Measurements from ENCODE around the gene SMOC2. TPM values are rescaled to one million over a fixed set of nuclear protein-coding genes. Genes with fewer than 3 reads are reported as not detected.

SMOC2 gene
- total and polyA plus RNA-seq, 3 experiments from 2014 or later: not detected

DNA sequence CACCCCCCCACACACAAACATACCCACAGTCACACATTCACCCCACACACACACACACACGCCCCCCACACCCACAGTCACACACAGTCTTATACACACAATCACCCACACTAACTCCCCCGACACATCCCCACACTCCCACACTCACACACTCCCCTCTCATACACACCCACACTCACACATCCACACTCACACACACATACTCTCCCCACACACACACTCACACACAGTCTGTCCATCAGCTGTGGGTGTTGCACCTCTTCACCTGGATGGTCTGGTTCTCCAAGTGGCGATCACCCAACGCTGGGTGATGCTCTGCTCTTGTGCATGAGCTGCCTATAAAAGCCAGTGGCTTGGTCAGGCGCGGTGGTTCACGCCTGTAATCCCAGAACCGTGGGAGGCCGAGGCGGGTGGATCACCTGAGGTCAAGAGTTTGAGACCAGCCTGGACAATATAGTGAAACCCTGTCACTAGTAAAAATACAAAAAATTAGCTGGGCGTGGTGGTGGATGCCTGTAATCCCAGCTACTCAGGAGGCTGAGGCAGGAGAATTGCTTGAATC lies 158.9 kb downstream of the SMOC2 start:
- no peaks in the 10 kb centered on the region for H3K27me3 ChIP-seq (ENCODE audit: insufficient read depth, low read length, poor library complexity, severe bottlenecking)
- Mint-ChIP-seq H3K4me1 (no peaks in the 10 kb centered on the region), H3K27me3 (peaks cover 4 to 18% of the 10 kb centered on the region in 2 donors), H3K36me3 (peaks cover 0 to 2% (median 0%) of the 10 kb centered on the region in 3 donors), H3K4me3 (no peak overlapping the region), H3K27ac (no peak overlapping the region), H3K9me3 (peaks cover 0 to 2% (median 0%) of the 10 kb centered on the region in 5 donors)
- no peaks in the 10 kb centered on the region for H3K4me1 ChIP-seq (ENCODE audit: insufficient read depth, low read length)
- no peak for DNase-seq
- no peak overlapping the region for H3K4me3 ChIP-seq (ENCODE audit: low read length)
- CTCF ChIA-PET: no interaction called here
- H3K9me3 ChIP-seq (ENCODE audit: low read length): no peaks in the 10 kb centered on the region
- no peak overlapping the region for H3K27ac ChIP-seq (ENCODE audit: low read depth, low read length)
- H3K36me3 ChIP-seq (ENCODE audit: insufficient read depth, low read length): no peaks in the 10 kb centered on the region
- POLR2A ChIA-PET: no interaction called here

DNA sequence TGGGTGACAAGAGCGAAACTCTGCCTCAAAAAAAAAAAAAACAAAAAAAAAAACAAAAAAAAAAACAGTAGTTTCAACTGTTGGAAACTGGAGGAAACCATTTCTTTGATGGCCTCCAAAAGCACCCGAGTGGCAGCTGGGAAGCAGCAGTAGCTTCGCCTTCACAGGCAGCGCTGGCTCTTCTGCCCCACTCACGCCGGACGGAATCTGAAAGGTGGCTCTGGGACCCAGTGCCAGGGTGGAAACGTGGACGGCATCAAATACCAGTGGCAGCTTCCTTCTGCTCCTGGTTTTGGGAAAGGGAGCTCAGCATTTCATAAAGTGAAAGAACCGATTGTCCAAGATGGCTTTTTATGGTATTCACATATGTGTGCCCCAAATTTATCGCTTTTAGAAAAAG lies 159.4 kb downstream of the SMOC2 start:
- POLR2A ChIA-PET: no interaction called here

GRCh38 chr6:168601111-168601510 lies 160.1 kb downstream of the SMOC2 start:
- H3K4me1 Mint-ChIP-seq: no peaks in the 10 kb centered on the region
- POLR2A ChIA-PET: no interaction called here
- CTCF ChIA-PET: no interaction called here
- no peak for DNase-seq
- no peak overlapping the region for H3K27ac Mint-ChIP-seq
- peaks cover 4 to 24% of the 10 kb centered on the region in 2 donors for H3K27me3 Mint-ChIP-seq
- H3K4me3 ChIP-seq (ENCODE audit: low read length): no peak overlapping the region
- H3K27ac ChIP-seq (ENCODE audit: low read depth, low read length): no peak overlapping the region
- H3K36me3 ChIP-seq (ENCODE audit: insufficient read depth, low read length): no peaks in the 10 kb centered on the region
- peaks cover 0 to 2% (median 0%) of the 10 kb centered on the region in 5 donors for H3K9me3 Mint-ChIP-seq
- H3K4me3 Mint-ChIP-seq: no peak overlapping the region
- H3K4me1 ChIP-seq (ENCODE audit: insufficient read depth, low read length): no peaks in the 10 kb centered on the region
- H3K27me3 ChIP-seq (ENCODE audit: insufficient read depth, low read length, poor library complexity, severe bottlenecking): no peaks in the 10 kb centered on the region
- H3K9me3 ChIP-seq (ENCODE audit: low read length): no peaks in the 10 kb centered on the region
- peaks cover 0 to 2% (median 0%) of the 10 kb centered on the region in 3 donors for H3K36me3 Mint-ChIP-seq

More for the DNA sequence above, 159.4 kb downstream of the SMOC2 start:
- no peaks in the 10 kb centered on the region for H3K4me1 ChIP-seq (ENCODE audit: insufficient read depth, low read length)
- H3K27ac ChIP-seq (ENCODE audit: low read depth, low read length): no peak overlapping the region
- Mint-ChIP-seq H3K9me3 (peaks cover 0 to 2% (median 0%) of the 10 kb centered on the region in 5 donors), H3K27ac (no peak overlapping the region), H3K4me1 (no peaks in the 10 kb centered on the region), H3K36me3 (peaks cover 0 to 2% (median 0%) of the 10 kb centered on the region in 3 donors), H3K27me3 (peaks cover 4 to 21% of the 10 kb centered on the region in 2 donors), H3K4me3 (no peak overlapping the region)
- no peak for DNase-seq
- H3K36me3 ChIP-seq (ENCODE audit: insufficient read depth, low read length): no peaks in the 10 kb centered on the region
- no peak overlapping the region for H3K4me3 ChIP-seq (ENCODE audit: low read length)
- H3K9me3 ChIP-seq (ENCODE audit: low read length): no peaks in the 10 kb centered on the region
- no peaks in the 10 kb centered on the region for H3K27me3 ChIP-seq (ENCODE audit: insufficient read depth, low read length, poor library complexity, severe bottlenecking)
- CTCF ChIA-PET: no interaction called here

GRCh38 chr6:168601546-168601945 lies 160.6 kb downstream of the SMOC2 start:
- Histone ChIP-seq H3K36me3 (ENCODE audit: insufficient read depth, low read length) (no peaks in the 10 kb centered on the region), H3K4me3 (ENCODE audit: low read length) (no peak overlapping the region), H3K27me3 (ENCODE audit: insufficient read depth, low read length, poor library complexity, severe bottlenecking) (no peaks in the 10 kb centered on the region), H3K9me3 (ENCODE audit: low read length) (no peaks in the 10 kb centered on the region), H3K4me1 (ENCODE audit: insufficient read depth, low read length) (no peaks in the 10 kb centered on the region), H3K27ac (ENCODE audit: low read depth, low read length) (no peak overlapping the region)
- Mint-ChIP-seq H3K4me1 (no peaks in the 10 kb centered on the region), H3K27me3 (peaks cover 4 to 24% of the 10 kb centered on the region in 2 donors), H3K27ac (no peak overlapping the region), H3K4me3 (no peak overlapping the region), H3K9me3 (peaks cover 0 to 2% (median 0%) of the 10 kb centered on the region in 5 donors), H3K36me3 (peaks cover 0 to 2% (median 0%) of the 10 kb centered on the region in 3 donors)
- DNase-seq: no peak
- ChIA-PET CTCF (no interaction called here), POLR2A (no interaction called here)

- no peaks in the 10 kb centered on the region for H3K36me3 ChIP-seq (ENCODE audit: insufficient read depth, low read length)
- peaks cover 4 to 24% of the 10 kb centered on the region in 2 donors for H3K27me3 Mint-ChIP-seq
- POLR2A ChIA-PET: no interaction called here
- H3K4me3 Mint-ChIP-seq: no peak overlapping the region
- H3K4me3 ChIP-seq (ENCODE audit: low read length): no peak overlapping the region
- no peak overlapping the region for H3K27ac ChIP-seq (ENCODE audit: low read depth, low read length)
- CTCF ChIA-PET: no interaction called here
- no peaks in the 10 kb centered on the region for H3K4me1 Mint-ChIP-seq
- no peaks in the 10 kb centered on the region for H3K4me1 ChIP-seq (ENCODE audit: insufficient read depth, low read length)
- no peak overlapping the region for H3K27ac Mint-ChIP-seq
- no peaks in the 10 kb centered on the region for H3K27me3 ChIP-seq (ENCODE audit: insufficient read depth, low read length, poor library complexity, severe bottlenecking)
- H3K9me3 Mint-ChIP-seq: peaks cover 0 to 2% (median 0%) of the 10 kb centered on the region in 5 donors
- H3K9me3 ChIP-seq (ENCODE audit: low read length): no peaks in the 10 kb centered on the region
- peaks cover 0 to 2% (median 0%) of the 10 kb centered on the region in 3 donors for H3K36me3 Mint-ChIP-seq
- no peak for DNase-seq
Measured at GRCh38 chr6:168602576-168602975, 161.6 kb downstream of the SMOC2 start.

DNA sequence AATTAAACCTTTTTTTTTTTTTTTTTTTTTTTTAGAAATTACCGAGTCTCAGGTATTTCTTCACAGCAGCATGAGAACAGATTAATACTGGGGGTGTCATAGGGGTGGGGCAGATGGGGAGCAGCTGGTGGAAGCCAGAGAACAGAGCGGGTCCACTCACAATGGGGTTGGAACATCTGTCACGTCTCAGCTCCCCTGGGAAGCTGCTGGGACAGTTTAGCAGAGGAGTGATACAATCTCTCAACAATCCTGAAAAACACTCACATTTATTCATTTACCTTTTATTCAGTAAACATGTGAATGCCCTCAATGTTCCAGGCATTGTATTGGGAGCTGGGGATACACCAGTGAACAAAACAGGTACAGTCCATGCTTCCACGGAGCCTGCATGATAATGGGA lies 162.2 kb downstream of the SMOC2 start:
- peaks cover 0 to 2% (median 0%) of the 10 kb centered on the region in 5 donors for H3K9me3 Mint-ChIP-seq
- H3K36me3 ChIP-seq (ENCODE audit: insufficient read depth, low read length): no peaks in the 10 kb centered on the region
- H3K4me3 ChIP-seq (ENCODE audit: low read length): no peak overlapping the region
- no peaks in the 10 kb centered on the region for H3K4me1 ChIP-seq (ENCODE audit: insufficient read depth, low read length)
- ChIA-PET CTCF (no interaction called here), POLR2A (no interaction called here)
- peaks cover 0 to 2% (median 0%) of the 10 kb centered on the region in 3 donors for H3K36me3 Mint-ChIP-seq
- peaks cover 4 to 24% of the 10 kb centered on the region in 2 donors for H3K27me3 Mint-ChIP-seq
- DNase-seq: no peak
- H3K9me3 ChIP-seq (ENCODE audit: low read length): no peaks in the 10 kb centered on the region
- H3K27ac Mint-ChIP-seq: no peak overlapping the region
- H3K27ac ChIP-seq (ENCODE audit: low read depth, low read length): no peak overlapping the region
- no peaks in the 10 kb centered on the region for H3K4me1 Mint-ChIP-seq
- no peak overlapping the region for H3K4me3 Mint-ChIP-seq
- no peaks in the 10 kb centered on the region for H3K27me3 ChIP-seq (ENCODE audit: insufficient read depth, low read length, poor library complexity, severe bottlenecking)

- H3K27ac Mint-ChIP-seq: no peak overlapping the region
- H3K9me3 Mint-ChIP-seq: peaks cover 0 to 2% (median 0%) of the 10 kb centered on the region in 5 donors
- Histone ChIP-seq H3K9me3 (ENCODE audit: low read length) (no peaks in the 10 kb centered on the region), H3K4me1 (ENCODE audit: insufficient read depth, low read length) (no peaks in the 10 kb centered on the region), H3K27me3 (ENCODE audit: insufficient read depth, low read length, poor library complexity, severe bottlenecking) (no peaks in the 10 kb centered on the region), H3K27ac (ENCODE audit: low read depth, low read length) (no peak overlapping the region), H3K36me3 (ENCODE audit: insufficient read depth, low read length) (no peaks in the 10 kb centered on the region), H3K4me3 (ENCODE audit: low read length) (no peak overlapping the region)
- H3K36me3 Mint-ChIP-seq: no peaks in the 10 kb centered on the region
- no peak for DNase-seq
- peaks cover 0 to 24% of the 10 kb centered on the region in 2 donors for H3K27me3 Mint-ChIP-seq
- CTCF ChIA-PET: no interaction called here
- H3K4me1 Mint-ChIP-seq: no peaks in the 10 kb centered on the region
- POLR2A ChIA-PET: no interaction called here
- H3K4me3 Mint-ChIP-seq: no peak overlapping the region
Measured at GRCh38 chr6:168605964-168606363, 165.0 kb downstream of the SMOC2 start.

- no peaks in the 10 kb centered on the region for H3K36me3 ChIP-seq (ENCODE audit: insufficient read depth, low read length)
- Mint-ChIP-seq H3K4me3 (no peak overlapping the region), H3K27me3 (peaks cover 0 to 23% of the 10 kb centered on the region in 2 donors), H3K4me1 (no peaks in the 10 kb centered on the region), H3K36me3 (no peaks in the 10 kb centered on the region), H3K9me3 (peaks cover 0 to 2% (median 0%) of the 10 kb centered on the region in 5 donors), H3K27ac (no peak overlapping the region)
- no peak for DNase-seq
- no peaks in the 10 kb centered on the region for H3K9me3 ChIP-seq (ENCODE audit: low read length)
- ChIA-PET POLR2A (no interaction called here), CTCF (no interaction called here)
- no peaks in the 10 kb centered on the region for H3K27me3 ChIP-seq (ENCODE audit: insufficient read depth, low read length, poor library complexity, severe bottlenecking)
- H3K4me3 ChIP-seq (ENCODE audit: low read length): no peak overlapping the region
- H3K4me1 ChIP-seq (ENCODE audit: insufficient read depth, low read length): no peaks in the 10 kb centered on the region
- no peak overlapping the region for H3K27ac ChIP-seq (ENCODE audit: low read depth, low read length)
Measured at GRCh38 chr6:168606722-168607121, 165.7 kb downstream of the SMOC2 start.
